ENCODE data around the gene FLT3.

The FLT3 gene

DNA sequence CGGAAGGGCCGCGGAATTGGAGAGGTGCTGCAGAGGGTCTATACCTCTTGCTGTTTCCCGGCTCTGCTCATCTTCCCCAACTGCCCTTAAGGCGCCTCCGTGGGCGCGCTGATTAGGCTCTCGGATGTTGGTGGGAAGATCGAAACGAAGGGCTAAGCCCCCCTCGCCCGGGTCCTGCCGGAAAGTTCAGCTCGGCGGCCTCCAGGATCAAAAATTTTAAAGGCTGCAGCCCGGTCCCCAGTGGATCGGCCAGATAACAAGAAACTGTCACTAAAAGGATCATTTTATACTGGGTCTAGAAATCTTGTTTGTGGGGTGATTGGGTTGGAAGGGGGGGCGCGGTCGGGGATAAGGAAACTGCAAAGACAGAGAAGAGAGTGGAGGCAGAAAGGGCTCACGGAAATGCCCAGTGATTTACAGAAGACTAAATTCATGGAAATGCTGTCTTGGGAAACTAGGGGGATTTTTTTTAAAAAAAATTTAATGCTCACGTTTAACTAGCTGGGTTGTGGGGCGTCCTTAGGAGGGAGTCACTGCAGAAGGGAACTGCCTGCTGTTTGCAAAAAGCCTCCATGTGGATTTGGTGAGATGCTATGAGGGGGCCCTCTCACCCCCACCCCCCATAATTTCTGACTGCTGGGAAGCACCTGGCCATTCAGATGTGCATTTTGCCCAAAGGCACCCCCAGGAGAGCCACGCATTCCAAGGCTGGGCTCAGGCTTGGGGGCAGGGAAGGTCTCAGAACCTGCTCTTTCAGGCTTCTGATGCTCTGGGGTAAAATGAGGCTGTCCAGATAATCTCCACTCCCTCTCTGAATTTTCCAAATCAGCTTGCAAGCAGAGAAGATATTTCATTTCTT, 138.9 kb downstream of the FLT3 start:
- in situ Hi-C loops (cut with HindIII; ENCODE audit: low sequenced_read_pairs), result loop anchor here (25.0 kb wide), 1 partner anchor 124 kb away; no protein-coding TSS in a partner anchor

DNA sequence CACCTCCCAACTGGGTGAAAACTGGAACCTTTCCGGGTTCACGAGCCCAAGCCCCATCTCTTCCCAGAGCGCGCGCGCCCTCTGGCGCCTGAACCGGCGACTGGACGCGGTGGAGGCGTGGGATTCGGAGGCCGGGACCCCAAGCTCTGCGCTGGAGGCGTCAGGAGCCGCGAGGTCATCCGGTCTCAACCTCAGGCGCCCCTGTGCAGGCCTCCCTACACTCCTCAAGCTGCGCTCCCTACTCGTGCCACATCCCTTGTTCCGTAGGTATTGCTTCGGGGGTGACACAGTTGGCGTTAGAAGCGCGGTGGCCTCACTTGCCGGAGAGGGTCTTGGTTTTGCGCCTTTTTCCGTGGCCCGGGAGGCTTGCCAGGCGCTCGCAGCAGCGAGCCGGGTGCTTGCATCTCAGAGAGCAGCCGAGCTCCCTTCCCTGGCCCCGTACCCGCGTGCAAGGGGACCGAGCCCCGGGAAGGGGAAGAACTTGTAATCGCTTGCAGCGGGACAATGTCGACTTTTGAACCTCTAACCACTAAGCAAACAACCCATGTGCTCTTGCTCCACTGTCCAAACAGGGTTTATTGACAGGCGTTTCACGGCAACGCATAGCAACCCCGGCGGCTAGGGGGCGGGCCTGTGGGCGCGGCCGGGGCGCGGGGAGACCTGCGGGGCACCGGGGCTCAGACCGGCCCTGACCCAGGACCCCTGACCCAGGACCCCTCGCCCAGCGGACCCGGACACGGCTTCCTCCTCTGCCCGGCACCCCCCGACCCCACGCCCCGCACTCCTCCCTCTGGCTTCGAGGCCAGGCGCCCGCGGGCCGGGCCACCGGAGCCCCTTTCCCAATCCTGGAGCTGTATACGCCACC, 139.8 kb downstream of the FLT3 start:
- in situ Hi-C loops (cut with HindIII; ENCODE audit: low sequenced_read_pairs), result loop anchor here (25.0 kb wide), 1 partner anchor 123 kb away; no protein-coding TSS in a partner anchor
- DNase-seq (ENCODE audit: low read depth), result no peak
- H3K4me3 ChIP-seq (ENCODE audit: low read depth, low read length), result no peak overlapping the region
- TF ChIP-seq, protein P1, sequence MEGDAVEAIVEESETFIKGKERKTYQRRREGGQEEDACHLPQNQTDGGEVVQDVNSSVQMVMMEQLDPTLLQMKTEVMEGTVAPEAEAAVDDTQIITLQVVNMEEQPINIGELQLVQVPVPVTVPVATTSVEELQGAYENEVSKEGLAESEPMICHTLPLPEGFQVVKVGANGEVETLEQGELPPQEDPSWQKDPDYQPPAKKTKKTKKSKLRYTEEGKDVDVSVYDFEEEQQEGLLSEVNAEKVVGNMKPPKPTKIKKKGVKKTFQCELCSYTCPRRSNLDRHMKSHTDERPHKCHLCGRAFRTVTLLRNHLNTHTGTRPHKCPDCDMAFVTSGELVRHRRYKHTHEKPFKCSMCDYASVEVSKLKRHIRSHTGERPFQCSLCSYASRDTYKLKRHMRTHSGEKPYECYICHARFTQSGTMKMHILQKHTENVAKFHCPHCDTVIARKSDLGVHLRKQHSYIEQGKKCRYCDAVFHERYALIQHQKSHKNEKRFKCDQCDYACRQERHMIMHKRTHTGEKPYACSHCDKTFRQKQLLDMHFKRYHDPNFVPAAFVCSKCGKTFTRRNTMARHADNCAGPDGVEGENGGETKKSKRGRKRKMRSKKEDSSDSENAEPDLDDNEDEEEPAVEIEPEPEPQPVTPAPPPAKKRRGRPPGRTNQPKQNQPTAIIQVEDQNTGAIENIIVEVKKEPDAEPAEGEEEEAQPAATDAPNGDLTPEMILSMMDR (IDR thresholded peaks at IDR 0.05; ENCODE audit: low read depth, low read length, missing control alignments), result peak; percentile 30

More for the DNA sequence above, 138.9 kb downstream of the FLT3 start:
- H3K4me3 ChIP-seq (ENCODE audit: low read depth, low read length), result no peak overlapping the region
- DNase-seq (ENCODE audit: low read depth), result no peak
- TF ChIP-seq, protein P1 (IDR thresholded peaks at IDR 0.05; ENCODE audit: low read depth, low read length, missing control alignments), result no peak

DNA sequence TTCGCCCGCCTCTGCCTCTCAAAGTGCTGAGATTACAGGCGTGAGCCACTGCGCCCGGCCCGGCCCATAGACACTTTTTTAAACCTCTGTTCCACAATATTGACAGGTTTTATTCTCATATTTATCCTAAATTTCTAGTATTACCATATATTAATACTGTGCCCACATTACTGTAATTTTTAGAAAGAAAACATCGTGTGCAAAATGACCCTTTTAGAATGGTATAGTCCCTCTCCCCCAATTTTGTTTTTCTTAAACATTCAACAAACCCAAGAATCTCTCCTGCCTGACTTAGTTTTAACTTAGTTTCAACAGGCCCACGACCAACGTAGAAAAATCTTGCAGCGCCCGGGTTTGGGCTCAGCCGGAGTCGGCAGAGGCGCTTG, 140.4 kb downstream of the FLT3 start:
- DNase-seq (ENCODE audit: low read depth), result no peak
- H3K4me3 ChIP-seq (ENCODE audit: low read depth, low read length), result no peak overlapping the region
- in situ Hi-C loops (cut with HindIII; ENCODE audit: low sequenced_read_pairs), result loop anchor here (25.0 kb wide), 1 partner anchor 123 kb away; no protein-coding TSS in a partner anchor
- TF ChIP-seq, protein P1 (IDR thresholded peaks at IDR 0.05; ENCODE audit: low read depth, low read length, missing control alignments), result no peak

DNA sequence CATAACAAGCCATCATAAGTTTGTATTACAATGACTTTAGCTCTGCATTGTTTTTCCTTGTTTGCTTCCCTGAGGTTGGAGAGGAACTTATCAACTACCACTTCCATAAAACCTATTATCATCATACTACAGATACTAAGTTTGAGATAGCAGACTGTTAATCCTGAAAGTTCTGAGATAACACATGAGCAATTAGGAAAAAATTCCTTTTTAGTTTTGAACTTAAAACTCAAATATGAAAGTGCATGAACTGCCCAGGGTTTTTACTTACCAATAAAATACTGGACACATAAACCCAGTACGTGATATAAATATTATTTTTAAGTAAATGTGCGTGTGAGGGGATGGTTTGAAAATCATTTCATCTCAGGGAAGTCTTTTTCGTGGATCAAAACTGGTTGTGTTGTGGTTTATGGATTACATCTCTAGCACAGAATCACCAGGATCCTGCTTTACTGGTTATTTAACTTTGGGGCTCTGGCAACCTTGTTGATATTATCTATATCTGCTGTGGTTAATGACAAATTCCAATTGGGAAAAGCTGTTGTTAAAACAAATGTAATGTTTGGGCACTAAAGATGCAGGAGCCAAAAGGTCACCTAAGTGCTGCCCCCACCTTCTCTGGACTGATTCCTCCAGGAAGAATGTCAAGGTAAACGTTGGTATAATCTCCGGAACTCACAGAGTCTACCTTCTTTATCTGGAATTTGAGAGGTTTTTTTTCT, 143.6 kb downstream of the FLT3 start:
- TF ChIP-seq, protein P1 (IDR thresholded peaks at IDR 0.05; ENCODE audit: low read depth, low read length, missing control alignments), result no peak
- H3K4me3 ChIP-seq (ENCODE audit: low read depth, low read length), result no peak overlapping the region
- DNase-seq (ENCODE audit: low read depth), result no peak
- in situ Hi-C loops (cut with HindIII; ENCODE audit: low sequenced_read_pairs), result loop anchor here (25.0 kb wide), 1 partner anchor 119 kb away; no protein-coding TSS in a partner anchor

DNA sequence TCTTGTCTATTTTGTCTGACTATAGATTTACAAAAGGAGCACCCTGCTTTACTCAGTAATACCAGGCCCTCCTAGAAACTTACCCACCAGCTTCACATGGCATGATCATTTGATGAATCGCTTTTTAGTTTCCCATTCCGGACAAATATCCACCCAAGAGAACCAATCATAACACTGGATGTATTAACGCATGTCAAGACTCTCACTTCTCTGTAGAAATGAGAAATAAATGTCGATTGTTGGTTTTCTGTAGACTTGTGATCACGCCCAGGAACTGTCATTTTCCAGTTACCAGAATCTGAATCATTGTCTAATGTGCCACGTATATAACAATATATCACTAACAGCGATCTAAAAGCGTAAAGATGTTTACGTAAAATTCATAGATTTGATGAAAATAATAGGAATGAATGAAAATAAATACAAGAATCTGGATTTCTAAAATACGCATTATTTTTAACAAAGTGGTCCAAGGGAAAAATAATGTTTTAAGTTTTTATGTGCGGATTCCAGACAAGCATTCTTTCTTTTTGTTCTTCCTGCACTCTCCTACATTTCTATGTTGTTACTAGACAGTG, 145.3 kb downstream of the FLT3 start:
- TF ChIP-seq, protein P1 (IDR thresholded peaks at IDR 0.05; ENCODE audit: low read depth, low read length, missing control alignments), result no peak
- in situ Hi-C loops (cut with HindIII; ENCODE audit: low sequenced_read_pairs), result loop anchor here (25.0 kb wide), 1 partner anchor 118 kb away; no protein-coding TSS in a partner anchor
- no peak overlapping the region for H3K4me3 ChIP-seq (ENCODE audit: low read depth, low read length)
- no peak for DNase-seq (ENCODE audit: low read depth)

Measured in astrocyte of the cerebellum (primary cell).